GM23338 (cell line): ENCODE results near the gene TMEM140. TPM values are rescaled to one million over a fixed set of nuclear protein-coding genes. Genes with fewer than 3 reads are reported as not detected.

Source experiments
- ATAC-seq: fragments of 200-7000 bp; cut with Tn5 transposase; 3 replicates; pipeline ENCODE4 v1.9.1; 2020
- DNase-seq: peaks from one replicate; pipeline ENCODE4 v3.0.0-alpha.2; 2015; ENCODE audit warnings: low spot score
- H2AFZ ChIP-seq: fragments of 200-600 bp; sonication (generic); 2 replicates; pipeline ENCODE4 v1.8.0; 2016; ENCODE audit warnings: antibody characterized with exemption, mild to moderate bottlenecking, moderate library complexity
- H3F3A ChIP-seq: fragments of 200-600 bp; sonication (generic); replicated peaks from 2 replicates; pipeline ENCODE4 v1.8.0; 2017; ENCODE audit warnings: antibody characterized with exemption, mixed run types, low read depth
- H3K27ac ChIP-seq: fragments of 200-600 bp; sonication (generic); 2 replicates; pipeline ENCODE4 v1.6.1; 2016; ENCODE audit warnings: low read depth
- H3K27me3 ChIP-seq: fragments of 200-600 bp; sonication (generic); 2 replicates; pipeline ENCODE4 v1.8.0; 2016; ENCODE audit warnings: mild to moderate bottlenecking, mixed run types, moderate library complexity; ENCODE audit not compliant: insufficient read depth
- H3K36me3 ChIP-seq: fragments of 200-600 bp; sonication (generic); 2 replicates; pipeline ENCODE4 v1.8.0; 2016; ENCODE audit warnings: mild to moderate bottlenecking; ENCODE audit not compliant: insufficient read depth
- H3K4me1 ChIP-seq: fragments of 200-600 bp; sonication (generic); 2 replicates; pipeline ENCODE4 v1.8.0; 2016; ENCODE audit warnings: mild to moderate bottlenecking, moderate library complexity; ENCODE audit not compliant: insufficient read depth
- H3K4me2 ChIP-seq: fragments of 200-600 bp; sonication (generic); 2 replicates; pipeline ENCODE4 v1.7.1; 2017; ENCODE audit warnings: mixed run types
- H3K4me3 ChIP-seq: fragments of 200-600 bp; sonication (generic); 2 replicates; pipeline ENCODE4 v1.6.1; 2016; ENCODE audit warnings: mixed run types
- H3K79me2 ChIP-seq: fragments of 200-600 bp; sonication (generic); replicated peaks from 2 replicates; pipeline ENCODE4 v1.8.0; 2017; ENCODE audit warnings: mild to moderate bottlenecking; ENCODE audit not compliant: insufficient read depth
- H3K9me2 ChIP-seq: fragments of 200-600 bp; sonication (generic); 2 replicates; pipeline ENCODE4 v1.8.0; 2017; ENCODE audit not compliant: insufficient read depth
- H4K20me1 ChIP-seq: fragments of 200-600 bp; sonication (generic); replicated peaks from 2 replicates; pipeline ENCODE4 v1.8.0; 2017; ENCODE audit warnings: mild to moderate bottlenecking; ENCODE audit not compliant: insufficient read depth
- H3K27ac Mint-ChIP-seq: 2 replicates; pipeline ENCODE4 v1.8.0; 2020; ENCODE audit warnings: inconsistent platforms, mild to moderate bottlenecking, moderate library complexity, mixed read lengths
- H3K27me3 Mint-ChIP-seq: 3 replicates; pipeline ENCODE4 v1.8.0; 2022; ENCODE audit warnings: low read depth, mild to moderate bottlenecking, moderate library complexity, mixed read lengths, inconsistent platforms; ENCODE audit not compliant: insufficient read depth, poor library complexity
- H3K36me3 Mint-ChIP-seq: 3 replicates; pipeline ENCODE4 v1.8.0; 2021; ENCODE audit warnings: low read depth, mild to moderate bottlenecking, inconsistent platforms, moderate library complexity, mixed read lengths
- H3K4me1 Mint-ChIP-seq: 3 replicates; pipeline ENCODE4 v1.8.0; 2020; ENCODE audit warnings: mild to moderate bottlenecking, inconsistent platforms, mixed read lengths
- H3K4me3 Mint-ChIP-seq: 3 replicates; pipeline ENCODE4 v1.8.0; 2021; ENCODE audit warnings: moderate library complexity, mild to moderate bottlenecking, inconsistent platforms, mixed read lengths
- H3K9me3 Mint-ChIP-seq: 3 replicates; pipeline ENCODE4 v1.8.0; 2020; ENCODE audit warnings: moderate library complexity, mild to moderate bottlenecking, inconsistent platforms, mixed read lengths
- CREB1 ChIP-seq: fragments of 250-450 bp; sonication (Bioruptor Pico); IDR thresholded peaks from 2 replicates; pipeline ENCODE4 v1.5.0; 2020; ENCODE audit warnings: low read depth, mild to moderate bottlenecking, moderate library complexity
- EZH2 ChIP-seq: fragments of 200-600 bp; sonication (generic); IDR thresholded peaks from one replicate; pipeline ENCODE4 v1.8.0; 2017; ENCODE audit warnings: antibody characterized with exemption, mild to moderate bottlenecking, low read depth; ENCODE audit not compliant: unreplicated experiment
- EZH2phosphoT487 ChIP-seq: fragments of 200-600 bp; sonication (generic); IDR thresholded peaks from one replicate; pipeline ENCODE4 v1.8.1; 2018; ENCODE audit warnings: antibody characterized with exemption; ENCODE audit not compliant: unreplicated experiment
- JUNB ChIP-seq: IDR thresholded peaks from one replicate; pipeline ENCODE4 v1.6.1; 2016; ENCODE audit warnings: antibody characterized with exemption; ENCODE audit not compliant: unreplicated experiment
- NANOG ChIP-seq: IDR thresholded peaks from 2 replicates; pipeline ENCODE4 v1.6.1; 2016; ENCODE audit warnings: antibody characterized with exemption, borderline replicate concordance
- POLR2AphosphoS5 ChIP-seq: IDR thresholded peaks from 2 replicates; pipeline ENCODE4 v1.6.1; 2016; ENCODE audit warnings: antibody characterized with exemption, low read depth
- STAT1 ChIP-seq: IDR thresholded peaks from one replicate; pipeline ENCODE4 v1.6.1; 2016; ENCODE audit warnings: antibody characterized with exemption; ENCODE audit not compliant: unreplicated experiment
- ZNF114 ChIP-seq: fragments of 250-450 bp; sonication (Bioruptor Pico); IDR thresholded peaks from 2 replicates; pipeline ENCODE4 v1.5.0; 2020; ENCODE audit warnings: mild to moderate bottlenecking, moderate library complexity
- ZNF331 ChIP-seq: fragments of 250-450 bp; sonication (Bioruptor Pico); IDR thresholded peaks from 2 replicates; pipeline ENCODE4 v1.5.0; 2020; ENCODE audit warnings: low read depth, mild to moderate bottlenecking, moderate library complexity
- polyA plus RNA-seq: library from polyadenylated mRNA; unstranded; fragments of >200 nt; fragmentation: Nextera tagmentation; extraction: Ambion mirVana; gene quantifications from 2 replicates; pipeline ENCODE4 v1.2.1, GENCODE V29; 2016
- total RNA-seq: library from RNA; depleted of rRNA; stranded (reverse); fragments of >200 nt; shearing (Covaris generic); gene quantifications from 2 replicates; pipeline ENCODE4 v1.2.3, GENCODE V29; 2014
- TF ChIP-seq, protein P1 (sequence below): fragments of 250-450 bp; sonication (Bioruptor Pico); IDR thresholded peaks from 2 replicates; pipeline ENCODE4 v1.5.0; 2020; ENCODE audit warnings: mild to moderate bottlenecking, moderate library complexity
- TF ChIP-seq, protein P2 (sequence below), 2 experiments: fragments of 200-600 bp in 1 of 2; sonication (generic) in 1 of 2; conservative IDR thresholded peaks; 2 replicates each; pipeline versions ENCODE4 v1.5.1 to v1.6.1; 2016 to 2017; ENCODE audit warnings: antibody characterized with exemption in 2 of 2, low read depth in 2 of 2, mild to moderate bottlenecking in 2 of 2, moderate library complexity in 1 of 2
- TF ChIP-seq, protein P3 (sequence below): IDR thresholded peaks from 2 replicates; pipeline ENCODE4 v1.6.1; 2016; ENCODE audit warnings: antibody characterized with exemption
- TF ChIP-seq, protein P4 (sequence below): IDR thresholded peaks from one replicate; pipeline ENCODE4 v1.6.1; 2018; ENCODE audit warnings: antibody characterized with exemption; ENCODE audit not compliant: unreplicated experiment

TMEM140 gene
- total and polyA plus RNA-seq, 2 experiments from 2014 or later, result 2.7 TPM; not detected in 1

- peaks cover 64% of the 10 kb centered on the region for H3K36me3 Mint-ChIP-seq
- H3K9me3 Mint-ChIP-seq, result peaks cover 72% of the 10 kb centered on the region
- Histone ChIP-seq H3F3A (no peaks in the 10 kb centered on the region), H3K4me1 (peaks cover 21% of the 10 kb centered on the region), H3K9me2 (peaks cover 5% of the 10 kb centered on the region; the same call in 1 of the 2 replicates), H3K27me3 (no peaks in the 10 kb centered on the region), H3K79me2 (no peaks in the 10 kb centered on the region), H2AFZ (no peak overlapping the region), H3K4me3 (no peak overlapping the region), H4K20me1 (no peaks in the 10 kb centered on the region), H3K36me3 (peaks cover 5% of the 10 kb centered on the region; the same call in 1 of the 2 replicates), H3K27ac (no peak overlapping the region), H3K4me2 (no peak overlapping the region)
- TF ChIP-seq STAT1 (no peak), NANOG (no peak), JUNB (no peak), ZNF114 (no peak), CREB1 (CRISPR knock-in tag) (no peak), EZH2phosphoT487 (no peak), ZNF331 (CRISPR knock-in tag) (no peak), EZH2 (no peak), POLR2AphosphoS5 (no peak)
- TF ChIP-seq, protein P1, sequence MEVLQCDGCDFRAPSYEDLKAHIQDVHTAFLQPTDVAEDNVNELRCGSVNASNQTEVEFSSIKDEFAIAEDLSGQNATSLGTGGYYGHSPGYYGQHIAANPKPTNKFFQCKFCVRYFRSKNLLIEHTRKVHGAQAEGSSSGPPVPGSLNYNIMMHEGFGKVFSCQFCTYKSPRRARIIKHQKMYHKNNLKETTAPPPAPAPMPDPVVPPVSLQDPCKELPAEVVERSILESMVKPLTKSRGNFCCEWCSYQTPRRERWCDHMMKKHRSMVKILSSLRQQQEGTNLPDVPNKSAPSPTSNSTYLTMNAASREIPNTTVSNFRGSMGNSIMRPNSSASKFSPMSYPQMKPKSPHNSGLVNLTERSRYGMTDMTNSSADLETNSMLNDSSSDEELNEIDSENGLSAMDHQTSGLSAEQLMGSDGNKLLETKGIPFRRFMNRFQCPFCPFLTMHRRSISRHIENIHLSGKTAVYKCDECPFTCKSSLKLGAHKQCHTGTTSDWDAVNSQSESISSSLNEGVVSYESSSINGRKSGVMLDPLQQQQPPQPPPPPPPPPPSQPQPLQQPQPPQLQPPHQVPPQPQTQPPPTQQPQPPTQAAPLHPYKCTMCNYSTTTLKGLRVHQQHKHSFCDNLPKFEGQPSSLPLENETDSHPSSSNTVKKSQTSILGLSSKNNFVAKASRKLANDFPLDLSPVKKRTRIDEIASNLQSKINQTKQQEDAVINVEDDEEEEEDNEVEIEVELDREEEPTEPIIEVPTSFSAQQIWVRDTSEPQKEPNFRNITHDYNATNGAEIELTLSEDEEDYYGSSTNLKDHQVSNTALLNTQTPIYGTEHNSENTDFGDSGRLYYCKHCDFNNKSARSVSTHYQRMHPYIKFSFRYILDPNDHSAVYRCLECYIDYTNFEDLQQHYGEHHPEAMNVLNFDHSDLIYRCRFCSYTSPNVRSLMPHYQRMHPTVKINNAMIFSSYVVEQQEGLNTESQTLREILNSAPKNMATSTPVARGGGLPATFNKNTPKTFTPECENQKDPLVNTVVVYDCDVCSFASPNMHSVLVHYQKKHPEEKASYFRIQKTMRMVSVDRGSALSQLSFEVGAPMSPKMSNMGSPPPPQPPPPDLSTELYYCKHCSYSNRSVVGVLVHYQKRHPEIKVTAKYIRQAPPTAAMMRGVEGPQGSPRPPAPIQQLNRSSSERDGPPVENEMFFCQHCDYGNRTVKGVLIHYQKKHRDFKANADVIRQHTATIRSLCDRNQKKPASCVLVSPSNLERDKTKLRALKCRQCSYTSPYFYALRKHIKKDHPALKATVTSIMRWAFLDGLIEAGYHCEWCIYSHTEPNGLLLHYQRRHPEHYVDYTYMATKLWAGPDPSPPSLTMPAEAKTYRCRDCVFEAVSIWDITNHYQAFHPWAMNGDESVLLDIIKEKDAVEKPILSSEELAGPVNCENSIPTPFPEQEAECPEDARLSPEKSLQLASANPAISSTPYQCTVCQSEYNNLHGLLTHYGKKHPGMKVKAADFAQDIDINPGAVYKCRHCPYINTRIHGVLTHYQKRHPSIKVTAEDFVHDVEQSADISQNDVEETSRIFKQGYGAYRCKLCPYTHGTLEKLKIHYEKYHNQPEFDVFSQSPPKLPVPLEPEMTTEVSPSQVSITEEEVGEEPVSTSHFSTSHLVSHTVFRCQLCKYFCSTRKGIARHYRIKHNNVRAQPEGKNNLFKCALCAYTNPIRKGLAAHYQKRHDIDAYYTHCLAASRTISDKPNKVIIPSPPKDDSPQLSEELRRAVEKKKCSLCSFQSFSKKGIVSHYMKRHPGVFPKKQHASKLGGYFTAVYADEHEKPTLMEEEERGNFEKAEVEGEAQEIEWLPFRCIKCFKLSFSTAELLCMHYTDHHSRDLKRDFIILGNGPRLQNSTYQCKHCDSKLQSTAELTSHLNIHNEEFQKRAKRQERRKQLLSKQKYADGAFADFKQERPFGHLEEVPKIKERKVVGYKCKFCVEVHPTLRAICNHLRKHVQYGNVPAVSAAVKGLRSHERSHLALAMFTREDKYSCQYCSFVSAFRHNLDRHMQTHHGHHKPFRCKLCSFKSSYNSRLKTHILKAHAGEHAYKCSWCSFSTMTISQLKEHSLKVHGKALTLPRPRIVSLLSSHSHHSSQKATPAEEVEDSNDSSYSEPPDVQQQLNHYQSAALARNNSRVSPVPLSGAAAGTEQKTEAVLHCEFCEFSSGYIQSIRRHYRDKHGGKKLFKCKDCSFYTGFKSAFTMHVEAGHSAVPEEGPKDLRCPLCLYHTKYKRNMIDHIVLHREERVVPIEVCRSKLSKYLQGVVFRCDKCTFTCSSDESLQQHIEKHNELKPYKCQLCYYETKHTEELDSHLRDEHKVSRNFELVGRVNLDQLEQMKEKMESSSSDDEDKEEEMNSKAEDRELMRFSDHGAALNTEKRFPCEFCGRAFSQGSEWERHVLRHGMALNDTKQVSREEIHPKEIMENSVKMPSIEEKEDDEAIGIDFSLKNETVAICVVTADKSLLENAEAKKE (CRISPR knock-in tag), result no peak
- TF ChIP-seq, protein P2, sequence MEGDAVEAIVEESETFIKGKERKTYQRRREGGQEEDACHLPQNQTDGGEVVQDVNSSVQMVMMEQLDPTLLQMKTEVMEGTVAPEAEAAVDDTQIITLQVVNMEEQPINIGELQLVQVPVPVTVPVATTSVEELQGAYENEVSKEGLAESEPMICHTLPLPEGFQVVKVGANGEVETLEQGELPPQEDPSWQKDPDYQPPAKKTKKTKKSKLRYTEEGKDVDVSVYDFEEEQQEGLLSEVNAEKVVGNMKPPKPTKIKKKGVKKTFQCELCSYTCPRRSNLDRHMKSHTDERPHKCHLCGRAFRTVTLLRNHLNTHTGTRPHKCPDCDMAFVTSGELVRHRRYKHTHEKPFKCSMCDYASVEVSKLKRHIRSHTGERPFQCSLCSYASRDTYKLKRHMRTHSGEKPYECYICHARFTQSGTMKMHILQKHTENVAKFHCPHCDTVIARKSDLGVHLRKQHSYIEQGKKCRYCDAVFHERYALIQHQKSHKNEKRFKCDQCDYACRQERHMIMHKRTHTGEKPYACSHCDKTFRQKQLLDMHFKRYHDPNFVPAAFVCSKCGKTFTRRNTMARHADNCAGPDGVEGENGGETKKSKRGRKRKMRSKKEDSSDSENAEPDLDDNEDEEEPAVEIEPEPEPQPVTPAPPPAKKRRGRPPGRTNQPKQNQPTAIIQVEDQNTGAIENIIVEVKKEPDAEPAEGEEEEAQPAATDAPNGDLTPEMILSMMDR (conservative IDR thresholded peaks at IDR 0.05; ENCODE audit: low read depth in 2 of 2), result no peak
- TF ChIP-seq, protein P3, sequence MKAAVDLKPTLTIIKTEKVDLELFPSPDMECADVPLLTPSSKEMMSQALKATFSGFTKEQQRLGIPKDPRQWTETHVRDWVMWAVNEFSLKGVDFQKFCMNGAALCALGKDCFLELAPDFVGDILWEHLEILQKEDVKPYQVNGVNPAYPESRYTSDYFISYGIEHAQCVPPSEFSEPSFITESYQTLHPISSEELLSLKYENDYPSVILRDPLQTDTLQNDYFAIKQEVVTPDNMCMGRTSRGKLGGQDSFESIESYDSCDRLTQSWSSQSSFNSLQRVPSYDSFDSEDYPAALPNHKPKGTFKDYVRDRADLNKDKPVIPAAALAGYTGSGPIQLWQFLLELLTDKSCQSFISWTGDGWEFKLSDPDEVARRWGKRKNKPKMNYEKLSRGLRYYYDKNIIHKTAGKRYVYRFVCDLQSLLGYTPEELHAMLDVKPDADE, result no peak
- TF ChIP-seq, protein P4, sequence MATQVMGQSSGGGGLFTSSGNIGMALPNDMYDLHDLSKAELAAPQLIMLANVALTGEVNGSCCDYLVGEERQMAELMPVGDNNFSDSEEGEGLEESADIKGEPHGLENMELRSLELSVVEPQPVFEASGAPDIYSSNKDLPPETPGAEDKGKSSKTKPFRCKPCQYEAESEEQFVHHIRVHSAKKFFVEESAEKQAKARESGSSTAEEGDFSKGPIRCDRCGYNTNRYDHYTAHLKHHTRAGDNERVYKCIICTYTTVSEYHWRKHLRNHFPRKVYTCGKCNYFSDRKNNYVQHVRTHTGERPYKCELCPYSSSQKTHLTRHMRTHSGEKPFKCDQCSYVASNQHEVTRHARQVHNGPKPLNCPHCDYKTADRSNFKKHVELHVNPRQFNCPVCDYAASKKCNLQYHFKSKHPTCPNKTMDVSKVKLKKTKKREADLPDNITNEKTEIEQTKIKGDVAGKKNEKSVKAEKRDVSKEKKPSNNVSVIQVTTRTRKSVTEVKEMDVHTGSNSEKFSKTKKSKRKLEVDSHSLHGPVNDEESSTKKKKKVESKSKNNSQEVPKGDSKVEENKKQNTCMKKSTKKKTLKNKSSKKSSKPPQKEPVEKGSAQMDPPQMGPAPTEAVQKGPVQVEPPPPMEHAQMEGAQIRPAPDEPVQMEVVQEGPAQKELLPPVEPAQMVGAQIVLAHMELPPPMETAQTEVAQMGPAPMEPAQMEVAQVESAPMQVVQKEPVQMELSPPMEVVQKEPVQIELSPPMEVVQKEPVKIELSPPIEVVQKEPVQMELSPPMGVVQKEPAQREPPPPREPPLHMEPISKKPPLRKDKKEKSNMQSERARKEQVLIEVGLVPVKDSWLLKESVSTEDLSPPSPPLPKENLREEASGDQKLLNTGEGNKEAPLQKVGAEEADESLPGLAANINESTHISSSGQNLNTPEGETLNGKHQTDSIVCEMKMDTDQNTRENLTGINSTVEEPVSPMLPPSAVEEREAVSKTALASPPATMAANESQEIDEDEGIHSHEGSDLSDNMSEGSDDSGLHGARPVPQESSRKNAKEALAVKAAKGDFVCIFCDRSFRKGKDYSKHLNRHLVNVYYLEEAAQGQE, result no peak
- no peaks in the 10 kb centered on the region for H3K27me3 Mint-ChIP-seq
- ATAC-seq, result no peak
- no peak overlapping the region for H3K4me3 Mint-ChIP-seq
- DNase-seq, result no peak
- H3K27ac Mint-ChIP-seq, result no peak overlapping the region
- peaks cover 20% of the 10 kb centered on the region for H3K4me1 Mint-ChIP-seq
Observed at GRCh38 chr7:135156290-135156689, 8.4 kb downstream of the TMEM140 start.
